ENCODE data around the gene MEF2C.

DNA sequence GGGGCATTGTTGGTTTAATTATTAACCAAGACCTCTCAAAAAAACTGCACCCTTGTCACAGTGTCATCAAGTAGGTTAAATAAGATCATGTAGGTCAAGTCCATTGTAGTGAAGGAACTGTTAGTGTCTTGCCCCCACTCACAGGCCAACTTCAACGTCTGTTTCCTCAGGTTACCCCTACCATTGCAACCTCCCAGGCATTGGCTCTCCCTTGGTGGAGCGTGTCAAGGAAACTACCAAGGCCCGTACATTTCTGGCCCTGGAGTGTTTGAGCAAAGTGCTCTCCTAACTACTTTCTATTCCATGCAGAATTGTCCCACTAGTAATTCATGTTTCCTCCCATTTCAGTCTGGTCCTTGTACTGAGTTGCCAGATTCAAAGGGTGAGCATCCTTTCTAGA lies 167.5 kb downstream of the MEF2C start:
- TF ChIP-seq, protein P1, sequence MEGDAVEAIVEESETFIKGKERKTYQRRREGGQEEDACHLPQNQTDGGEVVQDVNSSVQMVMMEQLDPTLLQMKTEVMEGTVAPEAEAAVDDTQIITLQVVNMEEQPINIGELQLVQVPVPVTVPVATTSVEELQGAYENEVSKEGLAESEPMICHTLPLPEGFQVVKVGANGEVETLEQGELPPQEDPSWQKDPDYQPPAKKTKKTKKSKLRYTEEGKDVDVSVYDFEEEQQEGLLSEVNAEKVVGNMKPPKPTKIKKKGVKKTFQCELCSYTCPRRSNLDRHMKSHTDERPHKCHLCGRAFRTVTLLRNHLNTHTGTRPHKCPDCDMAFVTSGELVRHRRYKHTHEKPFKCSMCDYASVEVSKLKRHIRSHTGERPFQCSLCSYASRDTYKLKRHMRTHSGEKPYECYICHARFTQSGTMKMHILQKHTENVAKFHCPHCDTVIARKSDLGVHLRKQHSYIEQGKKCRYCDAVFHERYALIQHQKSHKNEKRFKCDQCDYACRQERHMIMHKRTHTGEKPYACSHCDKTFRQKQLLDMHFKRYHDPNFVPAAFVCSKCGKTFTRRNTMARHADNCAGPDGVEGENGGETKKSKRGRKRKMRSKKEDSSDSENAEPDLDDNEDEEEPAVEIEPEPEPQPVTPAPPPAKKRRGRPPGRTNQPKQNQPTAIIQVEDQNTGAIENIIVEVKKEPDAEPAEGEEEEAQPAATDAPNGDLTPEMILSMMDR (IDR thresholded peaks at IDR 0.05) = no peak
- TF ChIP-seq POLR2A (IDR thresholded peaks at IDR 0.05) = no peak
- no peak for TF ChIP-seq POLR2AphosphoS5 (IDR thresholded peaks at IDR 0.05)

All from stomach (tissue), 4 donors.